OCI-LY1 (cell line): ENCODE data around the gene LRRC55.

Experiments used
- H2AFZ ChIP-seq: fragments of 200-600 bp; sonication (generic), shearing (Covaris generic); 2 replicates; pipeline ENCODE4 v1.6.0; 2014; ENCODE audit warnings: antibody characterized with exemption, mild to moderate bottlenecking, low read length
- H3F3A ChIP-seq: fragments of 200-600 bp; sonication (generic), shearing (Covaris generic); 2 replicates; pipeline ENCODE4 v1.6.0; 2014; ENCODE audit warnings: mild to moderate bottlenecking, antibody characterized with exemption, low read length, moderate library complexity; ENCODE audit not compliant: insufficient read depth
- H3K27ac ChIP-seq: fragments of 200-600 bp; sonication (generic); 2 replicates; pipeline ENCODE4 v1.5.1; 2014; ENCODE audit warnings: low read length, mixed run types, mild to moderate bottlenecking, low read depth; ENCODE audit not compliant: poor library complexity, severe bottlenecking
- H3K27me3 ChIP-seq: fragments of 200-600 bp; sonication (generic); 2 replicates; pipeline ENCODE4 v1.6.0; 2014; ENCODE audit warnings: antibody characterized with exemption, mild to moderate bottlenecking, low read length, moderate library complexity; ENCODE audit not compliant: insufficient read depth
- H3K36me3 ChIP-seq: fragments of 200-600 bp; sonication (generic); 2 replicates; pipeline ENCODE4 v1.6.1; 2014; ENCODE audit warnings: mild to moderate bottlenecking, antibody characterized with exemption, low read length, moderate library complexity, mixed read lengths; ENCODE audit not compliant: insufficient read depth
- H3K4me1 ChIP-seq: fragments of 200-600 bp; sonication (generic); 2 replicates; pipeline ENCODE4 v1.5.1; 2014; ENCODE audit warnings: mild to moderate bottlenecking, low read length, moderate library complexity; ENCODE audit not compliant: insufficient read depth, severe bottlenecking
- H3K4me2 ChIP-seq: fragments of 200-600 bp; sonication (generic), shearing (Covaris generic); 2 replicates; pipeline ENCODE4 v1.6.1; 2014; ENCODE audit warnings: low read length
- H3K4me3 ChIP-seq: fragments of 200-600 bp; sonication (generic); 2 replicates; pipeline ENCODE4 v1.5.1; 2014; ENCODE audit warnings: low read length, low read depth, mild to moderate bottlenecking, mixed read lengths; ENCODE audit not compliant: poor library complexity, severe bottlenecking
- H3K79me2 ChIP-seq: fragments of 200-600 bp; shearing (Covaris generic); 2 replicates; pipeline ENCODE4 v1.6.1; 2016; ENCODE audit warnings: mixed run types, low read length, mixed read lengths; ENCODE audit not compliant: insufficient read depth
- H3K9ac ChIP-seq: fragments of 200-600 bp; sonication (generic), shearing (Covaris generic); 2 replicates; pipeline ENCODE4 v1.6.1; 2014; ENCODE audit warnings: mild to moderate bottlenecking, low read length, mixed read lengths
- H3K9me2 ChIP-seq: fragments of 200-600 bp; sonication (generic), shearing (Covaris generic); 2 replicates; pipeline ENCODE4 v1.6.1; 2014; ENCODE audit warnings: low read depth, mild to moderate bottlenecking, low read length, mixed read lengths
- H3K9me3 ChIP-seq: fragments of 200-600 bp; shearing (Covaris generic); 2 replicates; pipeline ENCODE4 v1.6.1; 2014; ENCODE audit warnings: low read length, mixed read lengths
- H4K20me1 ChIP-seq: fragments of 200-600 bp; sonication (generic), shearing (Covaris generic); 2 replicates; pipeline ENCODE4 v1.6.0; 2016; ENCODE audit warnings: mild to moderate bottlenecking, low read length; ENCODE audit not compliant: insufficient read depth
- CTCF ChIP-seq: fragments of 200-600 bp; sonication (generic), shearing (Covaris generic); IDR thresholded peaks from 2 replicates; pipeline ENCODE4 v1.5.1; 2017; ENCODE audit warnings: mild to moderate bottlenecking, antibody characterized with exemption, low read length, moderate library complexity, mixed read lengths
- EZH2 ChIP-seq: fragments of 200-600 bp; sonication (generic), shearing (Covaris generic); IDR thresholded peaks from 2 replicates; pipeline ENCODE4 v1.8.0; 2017; ENCODE audit warnings: borderline replicate concordance, mixed run types, mild to moderate bottlenecking, antibody characterized with exemption, low read length, moderate library complexity, mixed read lengths

LRRC55 gene

GRCh38 chr11:57233702-57234101 is 51.9 kb downstream of the LRRC55 start:
- no peaks in the 10 kb centered on the region for H3K79me2 ChIP-seq
- H3K4me3 ChIP-seq: no peak overlapping the region
- H3K36me3 ChIP-seq: no peaks in the 10 kb centered on the region
- no peaks in the 10 kb centered on the region for H3K9me2 ChIP-seq
- H3K27me3 ChIP-seq: no peaks in the 10 kb centered on the region
- no peaks in the 10 kb centered on the region for H4K20me1 ChIP-seq
- no peak overlapping the region for H3K9ac ChIP-seq
- TF ChIP-seq CTCF (no peak), EZH2 (no peak)
- H3K4me2 ChIP-seq: no peak overlapping the region
- no peak overlapping the region for H3K27ac ChIP-seq
- H3K4me1 ChIP-seq: no peaks in the 10 kb centered on the region
- no peak overlapping the region for H2AFZ ChIP-seq
- no peaks in the 10 kb centered on the region for H3F3A ChIP-seq
- no peaks in the 10 kb centered on the region for H3K9me3 ChIP-seq

- Histone ChIP-seq H3K27ac (no peak overlapping the region), H3K9me2 (no peaks in the 10 kb centered on the region), H3K27me3 (no peaks in the 10 kb centered on the region), H3K4me3 (no peak overlapping the region), H3K4me2 (no peak overlapping the region), H2AFZ (no peak overlapping the region), H3F3A (no peaks in the 10 kb centered on the region), H4K20me1 (no peaks in the 10 kb centered on the region), H3K9me3 (no peaks in the 10 kb centered on the region), H3K9ac (no peak overlapping the region), H3K4me1 (no peaks in the 10 kb centered on the region), H3K79me2 (no peaks in the 10 kb centered on the region), H3K36me3 (no peaks in the 10 kb centered on the region)
- no peak for TF ChIP-seq CTCF
- TF ChIP-seq EZH2: no peak
Measured at GRCh38 chr11:57235761-57236703, 54.3 kb downstream of the LRRC55 start.

DNA sequence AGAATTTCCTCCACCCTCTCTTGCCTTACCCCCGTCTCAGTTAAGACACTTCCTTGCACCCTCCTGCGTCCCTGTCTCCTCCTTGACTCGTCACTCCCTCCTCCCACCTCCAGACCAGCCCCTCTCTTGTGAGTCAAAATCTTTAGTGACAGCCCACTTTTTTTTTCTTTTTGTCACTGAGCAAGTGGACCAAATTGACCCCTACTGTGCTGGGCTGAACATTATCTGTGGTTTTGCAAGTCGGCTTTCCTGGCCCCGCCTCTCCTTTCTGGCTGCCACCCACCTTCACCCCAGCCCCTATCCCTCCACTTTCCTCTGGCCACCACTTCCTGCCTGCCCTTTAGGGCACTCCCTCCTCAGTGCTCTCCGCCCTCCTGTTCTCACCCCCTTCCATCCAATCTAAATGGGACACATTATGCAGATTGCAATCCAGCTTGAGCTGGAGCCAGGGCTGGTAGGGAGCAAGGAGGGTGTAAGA is 55.5 kb downstream of the LRRC55 start, which contains the start of gene APLNR:
TSS of gene APLNR (minus strand) at position 47 of the 478 bp plus-strand sequence. CDS start 246 bp downstream, outside the sequence.
- H3K27ac ChIP-seq: no peak within 1 kb of the TSS
- no peaks in the 10 kb centered on the region for H3K9me2 ChIP-seq
- H3K9me3 ChIP-seq: no peaks in the 10 kb centered on the region
- no peaks in the 10 kb centered on the region for H3K27me3 ChIP-seq
- H3K79me2 ChIP-seq: no peaks in the 10 kb centered on the region
- no peaks in the 10 kb centered on the region for H4K20me1 ChIP-seq
- no peak within 1 kb of the TSS for H3K4me3 ChIP-seq
- TF ChIP-seq CTCF (no peak), EZH2 (no peak)
- H3F3A ChIP-seq: no peaks in the 10 kb centered on the region
- H3K36me3 ChIP-seq: no peaks in the 10 kb centered on the region
- H3K4me2 ChIP-seq: no peak within 1 kb of the TSS
- H3K4me1 ChIP-seq: no peaks in the 10 kb centered on the region
- H2AFZ ChIP-seq: no peak within 1 kb of the TSS
- no peak within 1 kb of the TSS for H3K9ac ChIP-seq
